Thyroid gland (tissue), 4 donors: ENCODE results near the gene MPZL2. TPM values are rescaled to one million over a fixed set of nuclear protein-coding genes. Genes with fewer than 3 reads are reported as not detected.

Experiments used
- DNase-seq, 2 donors: peaks; one replicate each; pipeline ENCODE4 v3.0.0-alpha.2; 2019
- H3K27ac ChIP-seq, 3 donors: fragments of 200-600 bp; sonication (generic); 1 replicate in 2 of 3; 2 replicates in 1 of 3; pipeline ENCODE4 v1.5.1; 2016 to 2019; ENCODE audit warnings: mild to moderate bottlenecking in 1 of 3, moderate library complexity in 1 of 3
- H3K27me3 ChIP-seq: fragments of 200-600 bp; sonication (generic); one replicate; pipeline ENCODE4 v1.5.1; 2019
- H3K36me3 ChIP-seq, 2 donors: fragments of 200-600 bp; sonication (generic); one replicate each; pipeline ENCODE4 v1.5.1; 2016 to 2019
- H3K4me1 ChIP-seq, 2 donors: fragments of 200-600 bp; sonication (generic); one replicate each; pipeline ENCODE4 v1.5.1; 2017 to 2019
- H3K4me3 ChIP-seq, 3 donors: fragments of 200-600 bp; sonication (generic); replicated peaks in 1 of 3; 1 replicate in 2 of 3; 2 replicates in 1 of 3; pipeline ENCODE4 v1.5.1; 2016; ENCODE audit warnings: mild to moderate bottlenecking in 1 of 3
- H3K9me3 ChIP-seq: fragments of 200-600 bp; sonication (generic); one replicate; pipeline ENCODE4 v1.5.1; 2017
- POLR2A ChIP-seq, 2 donors: fragments of 450-650 bp; IDR thresholded peaks; one replicate each; pipeline ENCODE4 v1.6.1; 2017; ENCODE audit warnings: antibody characterized with exemption in 2 of 2, mild to moderate bottlenecking in 2 of 2, moderate library complexity in 1 of 2
- WGBS, 2 donors: methylation state at CpG; one replicate each; pipeline ENCODE4 v1.1.5; 2017; 5-methylcytosine and 5-hydroxymethylcytosine counted together
- intact Hi-C: fragments of 100-400 bp; cut with DNase I; formaldehyde crosslinking; loops from one replicate; pipeline ENCODE4 v1.15.1; 2023
- total RNA-seq, 4 donors: library from RNA; depleted of rRNA; stranded (reverse); fragments of >200 nt; gene quantifications; one replicate each; pipeline ENCODE4 v1.2.3, GENCODE V29; 2016
- TF ChIP-seq, protein P1 (sequence below), 6 experiments: fragments of 200-600 bp in 3 of 6; fragments of 450-650 bp in 3 of 6; sonication (generic) in 3 of 6; IDR thresholded peaks; one replicate each; pipeline ENCODE4 v1.5.1; 2016 to 2019; ENCODE audit warnings: antibody characterized with exemption in 6 of 6, mild to moderate bottlenecking in 2 of 6, inconsistent platforms in 1 of 6, moderate library complexity in 1 of 6

MPZL2 gene
- total RNA-seq, 4 donors from 2014 or later: 40.3 to 92.7 (median 76.1) TPM

DNA sequence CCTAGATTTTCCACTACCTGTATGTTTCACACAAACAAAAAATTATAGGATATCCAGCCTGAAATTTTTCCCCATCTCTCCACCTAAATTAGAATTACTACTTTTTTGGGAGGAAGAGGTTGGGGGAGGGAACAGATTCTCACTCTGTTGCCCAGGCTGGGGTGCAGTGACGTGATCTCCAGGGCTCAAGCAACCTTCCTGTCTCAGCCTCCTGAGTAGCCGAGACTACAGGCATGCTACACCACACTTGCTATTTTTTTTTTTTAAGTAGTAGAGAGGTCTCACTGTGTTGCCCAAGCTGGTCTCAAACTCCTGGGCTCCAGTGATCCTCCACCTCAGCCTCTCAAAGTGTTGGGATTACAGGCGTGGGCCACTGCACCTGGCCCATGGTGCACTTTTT lies 48.8 kb downstream of the MPZL2 start:
- H3K9me3 ChIP-seq: no peaks in the 10 kb centered on the region
- H3K27me3 ChIP-seq: no peaks in the 10 kb centered on the region
- DNase-seq: no peak
- no peaks in the 10 kb centered on the region for H3K36me3 ChIP-seq
- intact Hi-C loops: no loop called here
- TF ChIP-seq, protein P1, sequence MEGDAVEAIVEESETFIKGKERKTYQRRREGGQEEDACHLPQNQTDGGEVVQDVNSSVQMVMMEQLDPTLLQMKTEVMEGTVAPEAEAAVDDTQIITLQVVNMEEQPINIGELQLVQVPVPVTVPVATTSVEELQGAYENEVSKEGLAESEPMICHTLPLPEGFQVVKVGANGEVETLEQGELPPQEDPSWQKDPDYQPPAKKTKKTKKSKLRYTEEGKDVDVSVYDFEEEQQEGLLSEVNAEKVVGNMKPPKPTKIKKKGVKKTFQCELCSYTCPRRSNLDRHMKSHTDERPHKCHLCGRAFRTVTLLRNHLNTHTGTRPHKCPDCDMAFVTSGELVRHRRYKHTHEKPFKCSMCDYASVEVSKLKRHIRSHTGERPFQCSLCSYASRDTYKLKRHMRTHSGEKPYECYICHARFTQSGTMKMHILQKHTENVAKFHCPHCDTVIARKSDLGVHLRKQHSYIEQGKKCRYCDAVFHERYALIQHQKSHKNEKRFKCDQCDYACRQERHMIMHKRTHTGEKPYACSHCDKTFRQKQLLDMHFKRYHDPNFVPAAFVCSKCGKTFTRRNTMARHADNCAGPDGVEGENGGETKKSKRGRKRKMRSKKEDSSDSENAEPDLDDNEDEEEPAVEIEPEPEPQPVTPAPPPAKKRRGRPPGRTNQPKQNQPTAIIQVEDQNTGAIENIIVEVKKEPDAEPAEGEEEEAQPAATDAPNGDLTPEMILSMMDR (IDR thresholded peaks at IDR 0.05): no peak
- no peak for TF ChIP-seq POLR2A (IDR thresholded peaks at IDR 0.05)
- H3K4me3 ChIP-seq: no peak overlapping the region
- WGBS, 2 donors: 76 to 79% methylated on average over 3 of the region's 3 CpGs
- no peak overlapping the region for H3K27ac ChIP-seq
- H3K4me1 ChIP-seq: peaks cover 0 to 14% of the 10 kb centered on the region in 2 donors

DNA sequence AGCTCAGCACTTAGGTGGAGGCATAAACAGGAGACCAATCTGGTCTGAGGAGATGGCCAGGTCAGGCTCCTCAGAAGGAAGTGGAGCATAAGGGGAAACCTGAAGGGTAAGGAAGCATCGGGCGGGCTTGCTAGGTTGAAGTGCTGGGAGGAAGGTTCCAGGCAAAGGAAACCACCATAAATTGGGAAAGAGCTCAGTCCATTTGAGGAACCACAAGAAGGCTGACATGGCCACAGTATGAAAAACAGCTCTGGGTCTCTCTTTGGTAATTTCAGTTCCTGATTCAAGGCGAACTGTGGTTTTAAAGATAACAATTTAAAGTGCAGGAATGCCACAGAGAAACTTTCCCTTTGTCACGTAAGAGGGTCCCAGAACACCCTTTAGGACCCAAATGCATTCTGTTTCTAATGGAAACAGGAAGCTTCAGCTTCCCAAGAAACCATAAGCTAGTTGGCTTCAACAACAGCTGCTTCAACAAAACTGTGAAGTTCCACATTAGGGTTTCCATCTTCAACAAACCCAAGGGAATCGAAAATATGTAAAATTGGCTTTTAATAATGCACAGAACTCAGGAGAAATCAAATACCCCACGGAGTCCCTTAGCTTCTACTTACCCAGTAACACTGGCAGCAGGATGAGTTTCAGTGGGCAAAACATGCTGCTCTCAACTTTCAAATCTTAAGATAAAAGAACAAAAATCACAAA lies 49.7 kb downstream of the MPZL2 start:
- Histone ChIP-seq H3K9me3 (no peaks in the 10 kb centered on the region), H3K36me3 (no peaks in the 10 kb centered on the region), H3K4me1 (peaks cover 0 to 14% of the 10 kb centered on the region in 2 donors), H3K4me3 (no peak overlapping the region), H3K27ac (no peak overlapping the region), H3K27me3 (no peaks in the 10 kb centered on the region)
- intact Hi-C loops: no loop called here
- TF ChIP-seq, protein P1 (IDR thresholded peaks at IDR 0.05): no peak
- TF ChIP-seq POLR2A (IDR thresholded peaks at IDR 0.05): no peak
- 62 to 79% methylated on average over 6 of the region's 6 CpGs for WGBS, 2 donors
- DNase-seq: no peak

DNA sequence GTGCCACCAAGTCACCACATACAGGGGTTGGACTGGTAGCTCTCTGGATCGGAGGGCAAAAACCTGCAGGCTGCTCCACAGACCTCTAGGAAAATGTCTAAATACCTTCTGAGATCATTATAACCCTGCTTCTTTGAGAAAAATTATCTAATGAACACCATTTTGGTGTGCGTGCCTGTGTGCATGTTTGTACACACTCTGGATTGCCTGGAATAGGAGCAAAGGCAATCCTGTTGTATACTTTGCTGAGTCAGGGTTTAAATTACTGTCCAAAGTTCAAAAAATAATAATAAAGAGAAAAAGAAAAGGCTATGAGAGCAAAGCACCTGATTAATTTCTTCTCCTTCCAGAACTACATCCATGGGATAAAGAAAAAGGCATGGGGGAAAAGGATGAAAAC lies 50.3 kb downstream of the MPZL2 start:
- no peaks in the 10 kb centered on the region for H3K36me3 ChIP-seq
- peaks cover 0 to 14% of the 10 kb centered on the region in 2 donors for H3K4me1 ChIP-seq
- 87 to 92% methylated on average over 2 of the region's 2 CpGs for WGBS, 2 donors
- no peak for DNase-seq
- no peaks in the 10 kb centered on the region for H3K9me3 ChIP-seq
- intact Hi-C loops: no loop called here
- TF ChIP-seq, protein P1 (IDR thresholded peaks at IDR 0.05): no peak
- no peak for TF ChIP-seq POLR2A (IDR thresholded peaks at IDR 0.05)
- H3K27me3 ChIP-seq: no peaks in the 10 kb centered on the region
- H3K27ac ChIP-seq: no peak overlapping the region
- H3K4me3 ChIP-seq: no peak overlapping the region

DNA sequence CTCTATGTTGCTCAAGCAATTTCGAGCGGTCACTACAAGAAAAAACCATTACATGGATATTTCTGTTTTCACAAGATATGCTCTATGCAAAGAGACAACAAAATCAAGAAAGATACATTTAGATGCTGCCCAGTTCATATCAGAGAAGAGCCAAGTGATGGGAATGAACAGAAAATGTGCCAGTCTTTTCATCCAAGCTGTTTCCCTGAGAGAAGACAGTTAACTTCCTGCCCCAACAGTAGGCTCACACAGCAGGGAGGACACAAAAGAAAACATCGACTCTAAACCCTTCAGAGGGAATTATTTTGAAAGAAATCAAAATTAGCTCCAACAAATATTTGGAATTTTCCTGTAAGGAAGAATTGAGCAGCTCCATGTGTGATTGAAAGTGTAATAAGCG lies 50.9 kb downstream of the MPZL2 start:
- DNase-seq: no peak
- TF ChIP-seq, protein P1 (IDR thresholded peaks at IDR 0.05): no peak
- TF ChIP-seq POLR2A (IDR thresholded peaks at IDR 0.05): no peak
- H3K27me3 ChIP-seq: no peaks in the 10 kb centered on the region
- H3K4me3 ChIP-seq: no peak overlapping the region
- intact Hi-C loops: no loop called here
- H3K27ac ChIP-seq: no peak overlapping the region
- WGBS, 2 donors: 79 to 81% methylated on average over 4 of the region's 4 CpGs
- peaks cover 0 to 14% of the 10 kb centered on the region in 2 donors for H3K4me1 ChIP-seq
- H3K36me3 ChIP-seq: no peaks in the 10 kb centered on the region
- H3K9me3 ChIP-seq: no peaks in the 10 kb centered on the region

DNA sequence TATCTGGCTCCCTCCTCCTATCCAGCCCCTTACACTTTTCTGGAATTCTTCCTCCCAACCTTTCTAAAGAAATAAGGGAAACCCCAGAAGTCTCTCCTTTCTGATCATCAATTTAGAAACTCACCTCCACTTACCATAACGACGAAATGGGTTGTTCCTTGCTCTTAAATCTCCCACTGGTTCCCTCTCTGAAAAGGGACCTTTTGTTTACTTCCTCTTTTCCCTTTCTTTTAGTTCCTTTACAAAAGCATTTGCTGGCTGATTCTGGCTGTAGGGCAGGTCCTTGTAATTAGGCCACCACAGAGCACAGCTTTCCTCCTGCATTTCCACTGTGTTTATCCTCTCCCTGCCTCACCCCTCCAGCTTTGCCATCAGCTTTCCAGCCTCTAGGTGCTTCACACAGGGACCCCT lies 51.3 kb downstream of the MPZL2 start:
- WGBS, 2 donors: 72 to 82% methylated on average over 2 of the region's 2 CpGs
- Histone ChIP-seq H3K4me1 (peaks cover 0 to 14% of the 10 kb centered on the region in 2 donors), H3K9me3 (no peaks in the 10 kb centered on the region), H3K36me3 (no peaks in the 10 kb centered on the region), H3K27ac (no peak overlapping the region), H3K27me3 (no peaks in the 10 kb centered on the region), H3K4me3 (no peak overlapping the region)
- DNase-seq: no peak
- TF ChIP-seq POLR2A (IDR thresholded peaks at IDR 0.05): no peak
- TF ChIP-seq, protein P1 (IDR thresholded peaks at IDR 0.05): no peak
- intact Hi-C loops: no loop called here
